DMS79 treated with DMSO at 0.1 percent for 48 hours (cell line): ENCODE results near the gene CCDC148.

Experiments
- DNase-seq: peaks from one replicate; lab custom pipeline; 2025; lab: John Stamatoyannopoulos, UW

Gene CCDC148

DNA sequence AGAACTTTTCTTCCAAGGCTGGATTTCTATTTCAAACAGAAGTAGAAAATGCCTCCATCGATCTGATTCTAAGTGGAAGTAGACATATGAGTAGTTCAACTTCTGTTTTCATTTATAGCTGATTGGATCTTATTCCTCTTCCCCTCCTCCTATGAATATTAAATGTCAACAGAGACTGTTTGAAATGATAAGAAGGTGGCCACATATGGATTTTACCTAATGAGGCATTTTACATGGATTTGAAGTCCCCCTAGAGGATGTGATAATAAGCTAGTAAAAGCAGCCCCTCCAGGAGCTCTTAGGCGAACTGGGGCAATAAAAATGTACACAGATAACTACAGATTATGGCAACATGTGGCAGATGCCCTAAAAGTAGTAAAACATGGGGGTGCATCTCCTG, 283.8 kb downstream of the CCDC148 start:
- no peak for DNase-seq

DNA sequence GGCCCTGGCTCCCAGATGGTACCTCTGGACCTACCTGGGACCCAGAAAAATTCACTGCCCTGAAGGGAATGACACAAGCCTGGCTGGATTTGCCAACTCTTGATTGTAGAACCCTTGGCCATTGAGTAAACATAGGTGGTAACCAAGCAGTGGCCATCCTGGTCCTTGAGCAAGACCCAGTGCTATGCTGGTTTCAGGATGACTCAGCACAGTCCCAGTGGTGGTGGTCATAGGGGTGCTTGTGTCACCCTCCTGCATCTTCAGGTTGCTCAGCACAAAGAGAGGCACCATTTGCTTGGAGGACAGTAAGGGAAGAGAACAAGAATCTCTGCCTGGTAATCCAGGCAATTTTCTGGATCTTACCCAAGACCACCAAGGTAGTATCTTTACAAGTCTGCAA, 302.0 kb downstream of the CCDC148 start:
- no peak for DNase-seq

DNA sequence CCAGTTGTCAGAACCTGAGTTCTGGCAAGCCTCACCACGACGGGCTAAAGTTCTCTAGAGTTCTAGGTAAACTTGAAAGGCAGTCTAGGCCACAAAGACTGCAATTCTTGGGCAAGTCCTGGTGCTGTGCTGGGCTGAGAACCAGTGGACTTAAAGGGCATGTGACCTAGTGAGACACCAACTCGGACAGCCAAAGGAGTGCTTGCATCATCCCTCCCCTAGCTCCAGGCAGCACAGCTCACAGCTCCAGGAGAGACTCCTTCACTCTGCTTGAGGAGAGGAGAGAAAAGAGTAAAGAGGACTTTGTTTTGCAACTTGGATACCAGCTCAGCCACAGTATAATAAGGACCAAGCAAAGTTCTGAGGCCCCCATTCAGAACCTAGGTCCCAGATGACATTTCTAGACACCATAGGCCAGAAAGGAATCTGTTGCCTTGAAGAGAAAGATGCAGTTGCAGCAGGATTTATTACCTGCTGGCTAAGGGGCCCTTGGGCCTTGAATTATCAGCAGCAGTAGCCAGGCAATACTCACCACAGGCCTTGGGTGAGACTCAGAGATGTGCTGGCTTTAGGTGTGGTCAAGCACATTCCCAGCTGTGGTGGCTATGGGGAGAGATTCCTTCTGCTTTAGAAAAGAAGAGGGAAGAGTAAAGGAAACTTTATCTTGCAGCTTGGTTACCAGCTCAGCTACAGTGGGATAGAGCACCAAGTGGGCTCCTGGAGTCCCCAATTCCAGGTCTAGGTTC, 303.1 kb downstream of the CCDC148 start:
- no peak for DNase-seq

DNA sequence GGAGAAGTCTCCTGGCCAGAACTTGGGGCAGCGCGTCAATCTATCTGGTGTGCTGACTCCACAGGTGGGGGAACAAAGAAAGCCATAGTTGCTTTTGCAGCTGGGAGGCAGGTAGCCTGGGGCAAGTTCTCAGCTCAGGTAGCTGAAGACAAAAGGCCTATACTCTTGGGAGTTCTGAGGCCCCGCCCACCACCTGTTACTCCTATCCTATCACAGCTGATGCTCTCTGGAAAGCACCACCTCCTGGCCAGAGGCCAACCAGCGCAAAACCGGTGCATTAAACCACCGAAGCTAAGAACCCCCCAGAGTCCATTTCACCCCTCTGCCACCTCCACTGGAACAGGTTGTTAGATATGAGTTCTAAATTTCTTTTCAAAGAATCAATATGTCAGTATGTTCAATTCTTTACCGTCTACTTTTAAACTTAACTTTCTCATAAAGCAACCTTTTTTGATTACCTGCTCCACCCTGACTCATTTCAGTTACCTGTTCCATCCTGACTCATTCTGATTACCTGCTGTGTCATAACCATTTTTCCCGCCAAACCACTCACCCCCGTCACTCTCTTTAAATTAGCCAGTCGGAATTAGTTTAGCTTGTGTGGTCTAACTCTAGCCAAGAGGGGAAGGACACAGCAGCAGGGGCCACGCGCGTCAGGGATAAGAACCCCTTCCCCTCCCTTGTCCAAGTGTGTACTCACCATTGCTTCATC, 311.5 kb downstream of the CCDC148 start:
- no peak for DNase-seq

DNA sequence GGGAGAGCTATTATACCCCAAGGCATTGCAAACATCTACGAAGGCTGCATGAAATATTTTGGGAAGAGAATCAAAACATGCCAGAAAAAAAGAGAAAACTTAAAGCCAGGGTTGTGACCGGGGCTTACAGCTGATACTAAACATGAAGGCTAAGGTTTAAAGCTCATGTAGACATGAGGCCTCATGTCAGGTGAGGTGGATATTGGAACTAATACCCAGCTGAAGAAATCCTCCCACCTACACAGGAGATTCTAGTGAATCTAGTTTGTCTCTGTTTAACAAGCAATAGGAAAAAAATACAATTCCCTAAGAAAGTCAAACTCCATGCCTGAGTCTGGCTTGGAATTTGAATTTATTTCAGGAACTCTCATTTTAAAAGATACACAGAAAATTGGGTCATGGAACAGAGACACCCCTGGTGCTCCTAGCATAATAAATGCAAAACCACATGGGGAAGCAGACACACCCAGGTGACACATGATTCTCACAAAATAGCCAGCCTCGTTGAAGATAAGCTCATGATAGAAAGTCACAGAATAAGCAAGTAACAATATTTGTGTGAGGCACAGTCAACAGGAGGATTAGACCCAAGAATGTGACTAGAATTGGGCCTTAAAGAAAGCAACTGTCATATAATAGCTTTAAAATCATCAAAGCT, 312.7 kb downstream of the CCDC148 start:
- no peak for DNase-seq

DNA sequence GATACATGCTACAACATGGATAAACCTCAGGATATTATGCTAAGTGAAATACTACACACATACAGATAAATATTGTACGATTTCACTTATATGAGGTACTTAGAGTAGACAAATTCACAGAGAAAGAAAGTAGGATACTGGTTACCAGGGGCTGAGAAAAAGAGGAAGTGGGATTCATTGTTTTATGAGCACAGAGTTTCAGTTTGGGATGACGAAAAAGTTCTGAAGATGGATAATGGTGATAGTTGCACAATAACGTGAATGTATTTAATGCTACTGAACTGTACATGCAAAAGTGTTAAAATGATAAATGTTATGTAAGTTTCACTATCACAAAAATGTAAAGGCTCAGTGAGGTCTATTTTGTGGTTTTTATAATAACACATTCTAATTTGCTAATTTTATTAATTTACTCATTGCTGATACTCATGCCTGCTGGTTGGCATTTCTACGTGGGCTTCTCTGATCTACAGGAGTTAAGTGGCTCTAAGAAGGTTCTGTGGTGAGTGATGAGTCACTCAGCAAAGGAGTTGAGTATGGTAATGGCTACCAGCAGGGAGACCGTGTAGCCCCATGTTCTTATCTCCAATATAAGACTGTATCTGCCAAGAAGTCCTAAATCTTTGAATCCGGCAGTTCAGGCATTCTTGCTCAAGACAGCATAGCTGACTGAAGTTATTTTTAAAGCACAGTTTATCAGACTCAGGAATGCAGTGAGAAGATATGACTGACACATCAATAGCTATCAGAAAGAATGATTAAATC, 313.8 kb downstream of the CCDC148 start:
- DNase-seq: no peak

DNA sequence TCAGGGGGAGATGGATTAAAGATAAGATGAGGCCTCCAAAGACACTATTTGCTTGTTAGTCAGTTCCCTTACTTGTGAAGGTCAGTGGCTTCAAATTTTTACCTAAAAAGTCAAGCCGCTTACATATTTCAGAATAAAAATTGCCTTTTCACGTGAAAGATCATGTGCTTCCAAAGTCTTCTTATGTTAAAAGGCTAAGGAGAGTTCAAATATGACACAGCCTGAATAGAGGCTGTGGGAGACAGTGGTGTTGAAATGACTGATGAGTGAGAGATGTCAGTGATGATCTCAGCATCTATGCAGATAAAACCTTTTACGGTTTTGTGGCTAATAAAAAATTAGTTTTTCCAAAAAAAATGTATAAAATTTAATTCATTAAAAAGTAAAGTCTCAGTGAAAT, 314.4 kb downstream of the CCDC148 start:
- DNase-seq: no peak

DNA sequence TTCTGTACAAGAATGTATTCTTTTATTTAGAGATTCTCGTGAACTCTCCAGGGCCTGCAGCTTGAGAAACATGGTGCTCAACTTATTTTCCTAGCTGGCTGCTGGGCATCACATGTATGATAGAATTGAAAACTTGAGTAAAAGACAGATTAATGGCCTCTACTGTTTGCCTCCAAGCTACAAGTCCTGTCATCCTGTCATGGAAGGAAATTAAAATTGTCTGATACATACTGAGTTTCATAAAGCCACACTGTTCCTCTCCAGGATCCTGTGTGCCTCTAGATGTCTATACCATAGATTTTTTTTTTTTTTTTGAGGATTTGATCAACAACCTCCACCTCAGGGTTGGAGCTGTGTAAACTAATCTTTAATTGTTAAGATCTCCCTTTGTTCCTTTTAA, 316.4 kb downstream of the CCDC148 start:
- DNase-seq: no peak

DNA sequence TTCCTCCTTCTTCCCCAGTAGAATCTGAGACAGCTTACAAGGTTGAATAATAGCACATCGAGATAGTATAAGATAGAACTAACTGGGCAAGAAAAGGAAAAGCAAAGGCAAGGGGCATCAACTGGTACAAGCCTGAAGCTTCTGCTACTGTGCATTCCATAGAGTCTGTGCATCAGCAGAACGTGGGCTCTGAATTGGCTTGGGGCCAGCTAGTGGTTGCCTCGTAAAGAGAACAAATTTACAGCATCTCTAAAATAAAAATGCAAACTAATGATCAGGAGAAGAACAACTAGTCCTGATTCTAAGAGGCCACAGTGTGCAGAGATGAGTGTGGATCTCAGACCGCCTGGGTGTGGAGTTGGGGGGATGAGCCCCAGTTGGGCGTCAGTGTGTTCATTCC, 318.3 kb downstream of the CCDC148 start:
- no peak for DNase-seq

DNA sequence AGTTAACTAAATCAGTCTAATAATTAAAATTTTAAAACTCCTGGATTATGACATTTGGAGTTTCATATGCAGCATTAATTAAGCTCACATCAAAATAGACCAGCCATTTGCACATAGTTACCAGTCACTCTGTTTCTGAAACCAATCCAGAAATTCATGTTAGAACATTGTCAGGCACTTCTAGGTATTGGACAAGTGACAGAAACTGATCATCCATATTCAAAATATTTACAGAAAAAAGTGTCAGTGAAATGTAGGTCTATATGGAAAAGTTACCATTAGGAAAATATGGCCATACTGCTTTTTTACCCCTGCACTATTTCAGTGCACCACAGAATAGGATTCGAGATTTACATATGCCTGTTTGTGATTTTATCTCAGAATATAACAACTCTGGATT, 321.5 kb downstream of the CCDC148 start:
- no peak for DNase-seq

DNA sequence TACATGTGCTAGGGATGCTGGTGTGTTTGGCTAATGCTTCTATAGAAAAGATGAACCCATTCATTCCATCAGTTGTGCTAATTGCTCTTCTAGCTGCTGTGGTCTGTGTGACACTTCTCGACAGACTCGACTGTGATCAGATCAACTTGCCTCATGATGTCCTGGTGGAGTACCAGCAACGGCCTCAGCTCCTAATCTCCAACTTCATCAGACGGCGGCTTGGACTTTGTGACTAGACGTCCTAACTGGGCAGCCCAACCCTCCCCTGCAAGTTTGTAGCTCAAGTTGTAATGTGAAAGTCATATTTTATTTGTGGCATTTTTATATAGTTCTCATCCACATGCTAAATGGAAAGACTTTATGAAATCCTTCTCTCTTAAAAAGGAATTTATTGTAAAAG, 321.9 kb downstream of the CCDC148 start:
- no peak for DNase-seq

DNA sequence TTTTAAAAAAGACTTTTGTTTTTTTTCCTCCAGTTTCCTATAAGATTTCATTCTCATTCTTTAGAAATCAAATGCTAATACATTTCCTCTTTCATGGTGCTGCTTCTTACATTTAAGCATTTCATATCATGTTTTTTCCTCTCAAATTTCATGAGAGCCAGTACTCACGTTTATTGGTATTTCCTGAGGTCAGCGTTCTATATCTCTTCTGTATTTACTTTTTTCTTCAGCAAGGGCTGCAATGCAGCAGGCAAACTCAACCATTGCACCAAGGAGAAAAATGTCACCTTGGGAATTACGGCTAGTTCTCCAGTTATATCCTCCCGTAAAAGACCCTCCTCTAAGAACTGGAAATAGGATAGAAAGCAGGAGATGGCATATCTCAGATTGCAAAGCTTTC, 322.5 kb downstream of the CCDC148 start:
- no peak for DNase-seq

DNA sequence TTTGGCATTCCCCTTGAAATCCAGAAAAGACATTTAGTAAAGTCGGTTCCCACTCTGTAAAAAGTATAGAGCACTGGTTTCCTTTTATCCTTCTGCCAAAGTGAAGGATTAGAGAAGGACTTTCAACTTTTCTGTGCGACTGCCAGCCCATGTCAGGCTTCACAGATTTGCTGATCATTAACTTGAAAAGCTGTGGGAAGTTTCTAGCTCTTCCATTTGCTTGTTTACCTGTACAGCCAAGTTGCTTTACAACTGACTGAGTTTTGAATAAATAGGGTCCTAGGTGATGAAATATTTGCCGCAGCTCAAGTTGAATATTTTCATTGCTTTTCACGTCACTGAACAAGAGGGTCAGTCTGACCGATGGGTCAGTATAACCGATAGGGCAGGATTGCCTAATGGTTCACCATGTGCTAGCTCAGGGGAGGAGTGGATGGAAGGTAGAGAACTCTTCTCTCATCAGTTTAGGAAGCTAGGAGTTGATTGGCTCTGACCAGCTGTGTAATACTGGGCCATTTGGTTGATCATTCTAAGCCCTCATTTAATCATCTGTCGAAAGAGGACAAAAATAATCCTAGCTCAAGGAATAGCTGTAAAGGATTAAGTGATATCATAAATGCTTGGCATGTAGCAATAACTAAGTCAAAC, 324.5 kb downstream of the CCDC148 start:
- no peak for DNase-seq

DNA sequence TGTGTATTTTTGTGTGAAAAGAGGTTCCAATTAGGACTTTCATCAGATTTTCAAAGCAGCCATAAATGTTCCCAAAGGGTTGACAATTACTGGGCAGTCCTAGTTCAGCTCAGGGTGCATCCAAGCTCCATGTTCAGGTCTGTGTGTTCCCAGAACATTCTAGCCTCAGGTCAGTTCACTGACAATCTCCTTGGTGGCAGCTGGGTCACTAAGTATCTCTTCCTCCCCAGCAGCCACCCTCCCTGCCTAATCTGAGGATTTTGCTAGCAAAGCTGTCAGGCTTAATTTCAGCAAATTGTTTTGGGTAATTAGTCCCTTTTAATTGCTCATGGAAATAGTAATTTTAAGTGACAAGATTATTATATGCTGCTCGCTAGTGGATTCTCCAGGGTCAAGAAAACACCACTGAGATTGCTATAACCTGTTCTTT, 325.1 kb downstream of the CCDC148 start:
- DNase-seq: no peak

DNA sequence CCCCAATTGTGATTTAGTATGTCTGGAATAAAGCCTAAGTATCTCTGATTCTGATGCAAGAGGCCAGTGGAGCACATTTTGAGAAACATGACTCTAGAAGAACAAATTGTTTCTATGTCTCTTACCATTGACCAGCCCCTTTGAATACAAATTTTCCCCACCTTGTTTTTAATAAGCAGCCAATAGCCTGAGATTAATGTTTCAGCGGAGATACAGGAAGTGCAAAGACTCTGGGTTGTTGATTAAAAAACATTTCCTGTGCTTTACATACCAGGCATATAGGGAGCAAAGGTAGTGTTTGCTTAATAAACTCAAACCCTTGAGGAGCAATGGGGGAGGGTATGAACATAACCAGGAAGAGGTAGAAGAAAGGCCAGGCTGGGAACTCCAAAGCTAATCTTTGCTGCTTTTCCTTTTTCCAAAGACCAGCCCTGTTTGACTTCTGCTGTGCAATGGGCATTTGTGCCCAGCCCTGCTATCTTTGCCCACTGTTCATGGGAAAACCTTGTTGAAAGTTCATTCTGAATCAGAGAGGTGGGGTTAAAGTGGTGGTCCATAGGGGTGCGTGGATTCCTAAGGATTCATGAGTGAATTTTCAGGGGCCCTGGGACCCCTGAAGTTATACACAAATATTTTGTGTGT, 325.6 kb downstream of the CCDC148 start:
- no peak for DNase-seq

DNA sequence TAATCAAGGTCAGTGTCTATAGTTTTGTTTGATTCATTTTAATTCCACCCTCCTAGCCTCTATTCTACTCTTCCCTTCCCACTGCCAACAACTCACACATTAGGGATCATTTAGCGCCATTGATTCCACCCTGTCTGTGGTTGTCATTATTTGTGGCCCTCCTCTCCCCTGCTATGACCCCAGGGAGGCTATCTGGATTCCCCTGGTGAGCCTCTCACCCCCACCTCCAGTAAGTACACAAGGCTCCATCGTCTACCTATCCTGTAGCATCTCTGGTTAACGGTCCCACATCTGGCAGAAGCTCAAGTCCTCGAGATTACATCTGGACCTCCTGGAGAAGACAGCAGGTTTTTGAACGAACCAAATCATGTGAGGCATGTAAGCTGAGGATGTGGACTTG, 327.5 kb downstream of the CCDC148 start:
- DNase-seq: no peak

DNA sequence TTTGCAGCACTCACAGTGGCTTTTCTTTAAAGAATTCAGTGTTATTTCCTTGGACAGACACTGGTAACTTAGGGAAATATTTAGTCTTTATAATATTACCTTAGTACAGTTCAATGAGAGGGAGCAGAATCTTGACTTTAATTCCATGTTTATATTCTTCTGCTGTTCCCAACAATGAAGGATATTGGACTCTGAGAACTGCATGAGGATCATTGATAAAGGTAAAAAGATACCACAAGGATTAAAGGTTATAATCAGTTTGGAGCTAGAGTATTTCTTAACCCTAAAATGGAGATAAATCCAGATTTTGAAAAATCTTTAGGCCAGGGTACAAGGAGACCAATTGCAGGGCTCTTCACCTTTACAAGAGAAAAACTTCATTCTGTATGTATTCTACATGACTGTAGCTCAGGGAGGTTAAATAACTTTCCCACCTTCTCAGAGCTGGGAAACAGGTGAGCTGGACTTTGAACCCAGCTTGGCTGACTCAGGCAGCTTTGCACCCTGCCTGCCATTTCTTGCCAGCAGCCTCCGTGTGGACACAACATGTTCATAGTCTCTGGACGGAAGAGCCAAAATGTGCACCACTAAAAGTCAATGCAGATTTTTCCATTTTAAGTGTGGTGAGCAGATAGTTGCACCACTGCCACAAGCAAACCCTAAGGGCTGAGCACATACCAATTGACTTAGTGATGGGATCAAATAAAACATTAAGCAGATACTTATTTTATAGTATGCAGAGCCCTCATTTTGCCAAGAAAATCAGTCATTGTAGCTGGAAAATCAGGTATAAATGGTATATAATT, 328.2 kb downstream of the CCDC148 start:
- DNase-seq: no peak

DNA sequence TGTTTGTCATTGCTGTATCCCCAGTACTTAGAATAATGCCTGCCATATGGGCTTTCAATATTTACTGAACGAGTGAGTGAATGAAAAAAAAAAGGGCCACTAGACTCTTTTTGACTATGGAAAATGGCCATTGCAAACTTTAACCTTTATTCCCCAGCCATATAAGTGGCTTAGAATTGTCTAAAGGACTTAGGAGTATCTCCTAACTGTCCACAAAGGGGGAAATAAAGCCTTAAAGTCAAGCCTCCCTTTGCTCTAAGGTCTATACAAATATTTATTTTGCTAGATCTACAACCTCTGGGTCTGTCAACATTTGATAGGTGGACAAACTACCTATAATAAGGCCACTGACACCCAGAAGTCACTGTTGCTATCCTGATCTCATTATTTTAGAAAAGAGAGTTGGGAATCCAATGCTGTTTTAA, 329.2 kb downstream of the CCDC148 start:
- DNase-seq: no peak

DNA sequence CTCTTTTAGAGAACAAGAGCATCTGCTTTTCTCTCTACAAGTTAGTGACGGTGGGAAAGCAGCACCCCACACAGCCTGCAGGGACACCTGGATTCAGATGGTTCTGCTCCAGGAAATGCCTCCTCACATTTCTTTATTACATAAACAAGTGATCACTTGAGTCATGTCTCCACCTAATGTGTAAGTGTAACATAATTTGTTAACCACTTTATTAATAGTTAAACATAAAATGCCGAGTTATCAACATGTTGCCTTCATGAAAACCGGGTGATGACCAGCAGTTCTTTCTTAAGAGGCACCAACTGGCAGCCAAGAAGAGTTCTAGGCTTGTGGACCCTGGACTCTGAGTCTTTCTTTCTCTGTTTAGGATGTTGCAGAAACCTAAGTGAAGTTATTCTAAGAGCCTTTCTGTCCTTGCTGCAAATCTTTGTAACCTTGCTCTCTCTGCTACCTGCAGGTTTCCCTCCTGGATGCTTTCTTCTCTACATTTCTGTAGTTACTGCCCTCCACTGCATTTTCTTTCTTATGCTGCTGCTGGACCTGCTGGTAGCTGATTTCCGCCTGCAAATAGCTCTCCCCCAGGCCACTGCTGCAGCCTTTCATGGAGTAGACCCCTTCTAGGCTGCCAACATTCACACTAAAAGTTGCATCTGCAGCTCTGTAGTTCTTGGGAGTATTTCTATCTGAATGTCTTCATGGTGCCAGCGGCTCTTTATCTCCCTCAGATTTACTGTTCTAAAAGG, 330.6 kb downstream of the CCDC148 start:
- DNase-seq: no peak

DNA sequence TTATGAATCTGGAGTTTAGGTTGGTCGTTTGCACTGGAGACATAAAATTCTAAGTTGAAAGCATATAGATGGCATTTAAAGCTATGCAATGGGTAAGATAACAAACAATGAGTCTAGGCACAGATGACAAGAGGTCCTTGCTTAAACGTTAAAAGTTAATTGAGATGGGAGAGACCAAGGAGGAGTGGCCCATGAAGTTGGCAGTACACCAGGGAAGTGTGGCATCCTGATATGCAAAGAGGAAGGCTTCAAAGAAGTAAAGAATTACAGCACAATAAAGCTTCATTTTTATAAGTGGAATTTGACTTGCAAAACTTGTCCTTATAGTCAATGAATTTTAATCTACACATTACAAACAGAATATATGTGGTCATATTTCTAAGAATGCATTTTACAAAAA, 331.7 kb downstream of the CCDC148 start:
- no peak for DNase-seq
